Liver (tissue), 9 donors: ENCODE measurements around the gene COL15A1. TPM values are rescaled to one million over a fixed set of nuclear protein-coding genes. Genes with fewer than 3 reads are reported as not detected.

Source experiments
- DNase-seq: peaks from one replicate; pipeline ENCODE4 v3.0.0-alpha.2; 2017; ENCODE audit warnings: low spot score
- H3K27ac ChIP-seq, 2 donors: one replicate each; pipeline ENCODE4 v1.7.0; 2013; ENCODE audit warnings: inconsistent platforms in 2 of 2, low read length in 2 of 2, control low read depth in 1 of 2, low read depth in 1 of 2, mild to moderate bottlenecking in 1 of 2
- H3K27me3 ChIP-seq, 4 donors: one replicate each; pipeline versions ENCODE4 v1.6.1 to v1.7.0; 2013; ENCODE audit warnings: low read length in 3 of 4, inconsistent platforms in 1 of 4, mild to moderate bottlenecking in 1 of 4, moderate library complexity in 1 of 4; ENCODE audit not compliant: control insufficient read depth in 4 of 4, insufficient read depth in 4 of 4
- H3K36me3 ChIP-seq, 4 donors: one replicate each; pipeline versions ENCODE4 v1.6.1 to v1.7.0; 2013; ENCODE audit warnings: low read length in 3 of 4, mild to moderate bottlenecking in 3 of 4, low read depth in 1 of 4, moderate library complexity in 1 of 4; ENCODE audit not compliant: control insufficient read depth in 4 of 4, insufficient read depth in 3 of 4
- H3K4me1 ChIP-seq, 4 donors: one replicate each; pipeline versions ENCODE4 v1.6.1 to v1.7.0; 2013; ENCODE audit warnings: low read length in 3 of 4, mild to moderate bottlenecking in 3 of 4, moderate library complexity in 1 of 4; ENCODE audit not compliant: control insufficient read depth in 4 of 4, insufficient read depth in 4 of 4
- H3K4me3 ChIP-seq, 3 donors: one replicate each; pipeline versions ENCODE4 v1.6.1 to v1.7.0; 2013; ENCODE audit warnings: low read length in 3 of 3, control low read depth in 1 of 3, low read depth in 1 of 3, mild to moderate bottlenecking in 1 of 3
- H3K9ac ChIP-seq, 2 donors: one replicate each; pipeline ENCODE4 v1.7.0; 2013; ENCODE audit warnings: low read length in 2 of 2, mild to moderate bottlenecking in 2 of 2, moderate library complexity in 2 of 2, control low read depth in 1 of 2, low read depth in 1 of 2
- H3K9me3 ChIP-seq, 4 donors: one replicate each; pipeline versions ENCODE4 v1.6.1 to v1.7.0; 2013; ENCODE audit warnings: low read length in 3 of 4; ENCODE audit not compliant: control insufficient read depth in 4 of 4
- ATF3 ChIP-seq: IDR thresholded peaks from 2 replicates; pipeline ENCODE4 v1.6.1; 2016; ENCODE audit warnings: antibody characterized with exemption
- CTCF ChIP-seq: fragments of 150-350 bp; IDR thresholded peaks from 2 replicates; pipeline ENCODE4 v1.5.1; 2017; ENCODE audit warnings: improper control_type of control experiment, low read depth, low read length; ENCODE audit not compliant: missing input control
- EGR1 ChIP-seq, 2 donors: IDR thresholded peaks; 2 replicates each; pipeline ENCODE4 v1.6.1; 2016 to 2018; ENCODE audit warnings: antibody characterized with exemption in 2 of 2, low read depth in 2 of 2
- FOXA1 ChIP-seq: IDR thresholded peaks from 2 replicates; pipeline ENCODE4 v1.6.1; 2016; ENCODE audit warnings: antibody characterized with exemption
- FOXA2 ChIP-seq: IDR thresholded peaks from 2 replicates; pipeline ENCODE4 v1.6.1; 2016; ENCODE audit warnings: antibody characterized with exemption
- GABPA ChIP-seq, 2 donors: IDR thresholded peaks in 1 of 2; conservative IDR thresholded peaks in 1 of 2; 2 replicates each; pipeline ENCODE4 v1.6.1; 2016; ENCODE audit warnings: antibody characterized with exemption in 2 of 2, mild to moderate bottlenecking in 1 of 2, moderate library complexity in 1 of 2
- HNF4A ChIP-seq, 2 donors: conservative IDR thresholded peaks; 2 replicates each; pipeline ENCODE4 v1.6.1; 2016; ENCODE audit warnings: antibody characterized with exemption in 2 of 2, mild to moderate bottlenecking in 2 of 2
- HNF4G ChIP-seq: IDR thresholded peaks from 2 replicates; pipeline ENCODE4 v1.6.1; 2016; ENCODE audit warnings: antibody characterized with exemption
- JUND ChIP-seq, 2 donors: IDR thresholded peaks; 2 replicates each; pipeline ENCODE4 v1.6.1; 2016; ENCODE audit warnings: antibody characterized with exemption in 2 of 2
- MAX ChIP-seq: IDR thresholded peaks from 2 replicates; pipeline ENCODE4 v1.6.1; 2016; ENCODE audit warnings: antibody characterized with exemption
- NR2F2 ChIP-seq: IDR thresholded peaks from 2 replicates; pipeline ENCODE4 v1.6.1; 2016; ENCODE audit warnings: antibody characterized with exemption
- RAD21 ChIP-seq, 2 donors: IDR thresholded peaks; 2 replicates each; pipeline ENCODE4 v1.6.1; 2016; ENCODE audit warnings: antibody characterized with exemption in 2 of 2, mild to moderate bottlenecking in 2 of 2
- REST ChIP-seq: IDR thresholded peaks from 2 replicates; pipeline ENCODE4 v1.6.1; 2016; ENCODE audit warnings: antibody characterized with exemption, mild to moderate bottlenecking
- RXRA ChIP-seq, 2 donors: IDR thresholded peaks; 2 replicates each; pipeline ENCODE4 v1.6.1; 2017 to 2018; ENCODE audit warnings: antibody characterized with exemption in 2 of 2, mild to moderate bottlenecking in 1 of 2
- SP1 ChIP-seq: IDR thresholded peaks from 2 replicates; pipeline ENCODE4 v1.6.1; 2018; ENCODE audit warnings: antibody characterized with exemption, mild to moderate bottlenecking
- TAF1 ChIP-seq: conservative IDR thresholded peaks from 2 replicates; pipeline ENCODE4 v1.6.1; 2016; ENCODE audit warnings: antibody characterized with exemption, mild to moderate bottlenecking
- YY1 ChIP-seq: IDR thresholded peaks from 2 replicates; pipeline ENCODE4 v1.6.1; 2016; ENCODE audit warnings: antibody characterized with exemption, mild to moderate bottlenecking
- ZBTB33 ChIP-seq: IDR thresholded peaks from 2 replicates; pipeline ENCODE4 v1.6.1; 2016; ENCODE audit warnings: antibody characterized with exemption
- WGBS: extraction: QIAGEN DNeasy Blood & Tissue Kit; methylation state at CpG from one replicate; pipeline ENCODE4 v1.1.7; 2013; 5-methylcytosine and 5-hydroxymethylcytosine counted together
- polyA plus RNA-seq, 2 donors: library from polyadenylated mRNA; stranded (reverse) in 1 of 2; unstranded in 1 of 2; fragments of 200-250 nt in 1 of 2; fragments of >200 nt in 1 of 2; fragmentation: Nextera tagmentation in 1 of 2; extraction: Ambion mirVana in 1 of 2; gene quantifications; one replicate each; pipeline versions ENCODE4 v1.2.1 to v1.2.3, GENCODE V29; 2013 to 2015
- total RNA-seq, 2 donors: library from RNA; depleted of rRNA; stranded (reverse); fragments of >200 nt; gene quantifications; one replicate each; pipeline ENCODE4 v1.2.3, GENCODE V29; 2014
- donor health status: healthy.
- donor health status: healthy.
- donor health status: healthy.
- donor health status: healthy.
- donor health status: healthy.

The COL15A1 gene
- total and polyA plus RNA-seq, 4 donors = 0.10 to 0.42 (median 0.24) TPM

GRCh38 chr9:99037769-99038483 lies 94.2 kb downstream of the COL15A1 start:
- H3K36me3 ChIP-seq = no peaks in the 10 kb centered on the region
- H3K4me3 ChIP-seq = no peak overlapping the region
- no peak for DNase-seq
- WGBS = 78% methylated on average over 7 of the region's 7 CpGs
- H3K9ac ChIP-seq = no peak overlapping the region
- H3K9me3 ChIP-seq = no peaks in the 10 kb centered on the region
- H3K27ac ChIP-seq = no peak overlapping the region
- peaks cover 0 to 2% (median 0%) of the 10 kb centered on the region in 4 donors for H3K4me1 ChIP-seq
- no peaks in the 10 kb centered on the region for H3K27me3 ChIP-seq
- TF ChIP-seq YY1 = no peak
- no peak for TF ChIP-seq NR2F2
- no peak for TF ChIP-seq HNF4G
- TF ChIP-seq JUND (IDR thresholded peaks at IDR 0.05) = no peak
- TF ChIP-seq SP1 = no peak
- TF ChIP-seq EGR1 (IDR thresholded peaks at IDR 0.05; ENCODE audit: low read depth in 2 of 2) = no peak
- no peak for TF ChIP-seq TAF1
- no peak for TF ChIP-seq CTCF
- no peak for TF ChIP-seq ATF3
- TF ChIP-seq FOXA2 = no peak
- no peak for TF ChIP-seq RXRA (IDR thresholded peaks at IDR 0.05)
- no peak for TF ChIP-seq REST
- no peak for TF ChIP-seq GABPA (IDR thresholded peaks at IDR 0.05 in 1 of 2, conservative IDR thresholded peaks at IDR 0.05 in 1 of 2)
- TF ChIP-seq ZBTB33 = no peak
- TF ChIP-seq RAD21 (IDR thresholded peaks at IDR 0.05) = no peak
- TF ChIP-seq MAX = no peak
- no peak for TF ChIP-seq HNF4A (conservative IDR thresholded peaks at IDR 0.05)
- TF ChIP-seq FOXA1 = no peak
